ENCODE data around the gene BEAN1.

BEAN1 gene

DNA sequence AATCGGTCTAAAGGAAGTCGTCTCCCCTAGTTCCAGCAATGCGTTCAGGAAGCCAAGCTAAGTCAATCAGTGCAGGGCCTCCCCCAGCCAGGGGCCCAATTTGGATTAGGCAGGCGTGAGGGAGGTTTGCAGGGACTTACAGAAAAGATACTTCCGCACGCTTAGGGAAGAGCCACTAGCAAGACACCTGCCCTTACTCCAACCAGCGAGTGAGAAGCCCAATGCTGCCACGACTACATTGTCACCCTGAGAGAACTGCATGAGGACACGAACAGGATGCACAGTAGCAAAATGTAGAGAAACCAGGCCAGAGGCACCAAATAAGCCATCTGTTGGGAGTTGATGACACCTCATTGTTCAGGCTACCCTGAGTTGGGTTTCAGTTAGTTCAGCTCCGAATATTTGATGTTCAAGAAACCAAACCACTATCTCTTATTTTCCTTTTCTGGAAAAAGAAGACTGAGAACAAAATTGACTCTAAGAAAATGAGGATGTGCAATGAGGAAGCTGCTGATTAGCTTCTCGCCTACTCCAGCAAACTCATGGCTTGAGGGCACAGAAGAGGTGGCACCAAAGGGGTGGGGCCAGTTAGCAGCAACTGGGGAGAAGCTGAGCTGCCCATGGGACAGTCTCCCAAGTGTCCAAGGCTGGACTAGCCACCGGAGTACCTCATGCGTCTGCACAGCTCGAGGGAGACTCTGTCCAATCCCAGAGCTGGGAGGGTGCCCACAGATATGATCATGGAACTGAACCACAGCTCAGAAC lies 93.5 kb downstream of the BEAN1 start:
- no peak for DNase-seq (ENCODE audit: low read depth in 2 of 2)

DNA sequence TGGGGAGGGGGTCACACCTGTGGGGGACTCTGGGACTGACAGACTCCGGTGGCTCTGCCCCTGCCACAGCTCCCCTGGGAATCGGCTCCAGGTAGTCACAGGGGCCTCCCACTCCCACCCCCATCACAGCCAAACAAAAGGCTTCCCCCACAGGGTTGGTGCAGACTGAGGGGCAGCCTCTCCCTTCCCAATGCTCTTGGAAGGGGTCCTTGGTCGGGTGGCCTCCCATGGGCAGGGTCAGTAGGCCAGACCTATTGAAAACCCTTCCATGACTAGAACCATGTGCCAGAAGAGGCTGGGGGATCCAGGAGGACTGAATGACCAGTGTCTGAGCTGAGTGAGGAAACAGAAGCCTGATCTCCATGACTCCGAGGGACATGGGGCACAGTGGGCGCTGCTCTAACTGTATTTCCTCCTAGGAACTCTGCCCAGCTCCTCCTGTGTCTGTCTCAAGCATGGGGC lies 94.2 kb downstream of the BEAN1 start:
- DNase-seq (ENCODE audit: low read depth in 2 of 2) = no peak

DNA sequence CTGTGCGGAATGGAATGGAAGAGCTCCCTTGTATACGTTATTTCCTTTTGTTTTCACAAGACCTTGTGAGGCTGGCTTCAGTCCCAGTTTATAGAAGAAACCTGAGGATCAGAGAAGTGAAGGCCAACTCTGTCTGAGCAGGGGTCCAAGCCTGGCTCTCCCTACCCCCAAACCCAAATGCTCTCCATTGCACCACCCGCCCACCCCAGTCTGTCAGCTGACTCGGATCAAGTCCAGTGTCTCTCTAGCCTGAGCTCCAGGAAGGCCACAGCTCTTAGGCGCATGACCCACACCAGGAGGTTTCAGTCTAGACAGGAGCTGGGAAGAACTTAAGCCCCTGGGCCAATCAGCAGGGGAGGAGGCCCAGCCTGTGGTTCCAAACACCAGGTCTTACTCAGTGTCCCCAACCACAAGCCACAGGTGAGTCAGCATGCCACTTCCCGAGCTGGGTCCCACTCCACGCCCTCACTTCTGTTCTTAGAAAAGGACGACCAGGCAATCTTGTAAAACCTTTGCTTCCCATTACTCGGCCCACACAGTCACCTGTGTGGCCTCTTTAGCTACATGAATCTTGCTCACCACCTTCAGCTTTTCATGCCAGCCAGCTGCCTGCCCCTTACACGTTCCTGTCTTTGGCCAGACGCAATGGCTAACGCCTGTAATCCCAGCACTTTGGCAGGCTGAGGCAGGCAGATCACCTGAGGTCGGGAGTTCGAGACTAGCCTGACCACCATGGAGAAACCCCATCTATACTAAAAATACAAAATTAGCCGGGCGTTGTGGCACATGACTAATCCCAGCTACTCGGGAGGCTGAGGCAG lies 95.1 kb downstream of the BEAN1 start:
- DNase-seq (ENCODE audit: low read depth in 2 of 2) = no peak

DNA sequence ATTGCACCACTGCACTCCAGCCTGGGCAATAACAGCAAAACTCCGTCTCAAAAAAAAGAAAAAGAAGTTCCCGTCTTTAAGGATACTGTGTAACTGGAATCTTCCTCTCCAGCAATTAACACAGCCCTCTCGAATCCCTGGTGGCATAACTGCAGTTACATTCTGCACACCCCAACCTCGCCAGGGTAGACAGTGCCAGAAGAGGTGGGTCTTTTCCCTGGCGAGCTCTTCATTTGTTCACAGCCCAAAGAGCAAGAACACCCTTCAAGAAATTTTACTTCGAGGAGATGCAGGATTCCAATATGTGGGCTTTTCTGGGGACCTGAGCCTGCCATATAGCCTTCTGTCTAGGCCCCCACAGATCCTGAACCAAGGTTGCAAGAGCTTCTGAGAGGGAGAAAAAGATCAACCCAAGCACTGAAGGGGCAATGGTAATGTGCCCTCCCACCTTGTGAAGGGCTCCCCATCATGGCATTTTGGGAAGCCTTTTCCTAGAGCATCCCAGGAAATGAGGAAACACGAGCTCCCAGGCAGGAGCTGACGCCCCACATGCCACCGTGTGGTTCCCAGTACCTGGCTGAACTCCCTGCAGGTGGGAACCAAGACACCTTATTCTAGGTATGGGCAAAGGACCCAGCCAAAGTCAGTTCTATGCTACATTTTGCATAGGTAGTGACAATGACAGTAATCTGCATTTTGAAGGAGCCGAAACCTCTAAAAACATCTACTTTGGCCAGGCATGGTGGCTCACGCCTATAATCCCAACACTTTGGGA lies 95.9 kb downstream of the BEAN1 start:
- no peak for DNase-seq (ENCODE audit: low read depth in 2 of 2)

DNA sequence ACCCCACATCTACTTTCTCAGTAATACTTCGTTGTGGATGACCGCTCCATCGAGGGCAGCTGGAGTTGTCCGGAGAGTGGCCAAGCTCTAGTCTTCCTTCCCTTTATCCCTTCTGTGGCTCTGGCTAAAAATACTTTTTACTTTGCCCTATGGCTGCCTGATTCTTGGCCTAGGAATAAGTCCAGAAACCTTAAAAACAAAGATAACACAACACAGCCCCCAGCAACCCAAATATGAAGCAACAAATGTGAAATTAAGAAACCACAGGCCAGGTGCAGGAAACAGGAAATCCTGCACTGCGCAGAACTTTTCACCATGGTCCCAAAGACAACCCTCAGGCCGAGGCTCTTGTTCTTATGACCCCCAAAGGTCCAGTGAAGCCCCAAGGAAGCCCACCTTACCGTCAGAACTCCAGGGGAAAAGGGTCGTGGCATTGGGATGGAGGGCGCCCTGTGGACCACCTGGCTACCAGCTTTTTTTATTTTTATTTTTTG lies 96.8 kb downstream of the BEAN1 start:
- DNase-seq (ENCODE audit: low read depth in 2 of 2) = no peak

DNA sequence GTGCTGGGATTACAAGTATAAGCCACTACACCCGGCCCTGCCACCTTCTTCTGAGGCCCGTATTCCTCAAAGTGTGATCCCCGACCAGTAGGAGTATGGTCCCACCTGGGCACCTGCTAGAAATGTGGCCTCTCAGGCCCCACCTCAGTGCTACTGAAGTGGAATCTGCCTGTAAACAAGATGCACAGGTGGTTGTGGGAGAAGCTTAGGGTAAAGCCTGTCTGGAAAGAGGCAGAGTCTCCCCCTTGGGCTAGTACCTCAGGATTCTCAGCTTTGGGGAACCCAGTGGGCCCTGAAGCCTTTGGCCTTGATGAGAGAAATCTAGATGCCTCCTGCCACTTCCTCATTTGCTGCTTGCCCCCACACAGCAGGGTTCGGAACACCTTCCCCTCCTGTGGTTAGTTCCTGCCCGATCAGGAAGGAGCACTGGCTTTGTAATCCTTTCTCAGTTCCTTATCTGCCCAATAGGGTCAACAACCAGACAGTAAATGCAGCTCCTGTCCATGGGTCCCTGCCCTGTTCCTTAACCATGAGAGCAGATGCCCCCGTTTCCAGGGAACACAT lies 97.6 kb downstream of the BEAN1 start:
- DNase-seq (ENCODE audit: low read depth in 2 of 2) = no peak

DNA sequence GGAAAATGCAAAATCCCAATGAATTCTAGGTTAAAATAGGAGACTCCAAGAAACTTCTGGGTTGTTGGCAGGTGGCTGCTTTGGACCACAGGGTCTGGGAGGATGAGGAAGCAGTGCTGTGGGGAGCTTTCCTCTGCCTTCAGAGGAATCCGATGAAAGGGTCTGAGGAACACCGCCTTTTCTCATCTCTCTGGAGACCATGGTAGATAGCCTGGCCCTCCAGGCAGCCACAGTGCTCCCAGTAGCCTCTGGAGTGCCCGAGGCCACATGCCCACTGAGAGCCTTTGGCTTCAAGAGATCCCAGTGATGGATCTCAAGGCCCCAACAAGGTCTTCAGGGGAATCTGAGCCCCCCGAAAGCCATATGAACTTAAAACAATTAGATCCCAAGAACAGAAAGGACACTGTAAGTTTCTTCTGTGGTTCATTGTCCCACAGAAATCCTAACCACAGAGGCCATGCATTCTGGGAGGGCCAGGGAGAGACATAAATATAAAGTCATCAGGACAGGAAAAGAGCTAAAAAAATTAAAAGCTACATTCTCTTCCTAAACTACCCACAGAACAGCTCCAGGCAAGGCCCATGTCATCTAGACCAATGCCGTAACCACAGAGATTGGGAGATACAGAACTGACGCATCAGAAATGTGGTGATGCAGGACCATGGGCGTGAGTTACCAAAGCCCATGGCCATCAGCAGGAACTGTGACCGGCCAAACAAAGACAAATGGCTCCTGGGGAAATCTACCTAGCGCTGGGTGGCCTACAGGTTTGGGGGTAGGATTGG lies 98.5 kb downstream of the BEAN1 start:
- DNase-seq (ENCODE audit: low read depth in 2 of 2) = no peak

DNA sequence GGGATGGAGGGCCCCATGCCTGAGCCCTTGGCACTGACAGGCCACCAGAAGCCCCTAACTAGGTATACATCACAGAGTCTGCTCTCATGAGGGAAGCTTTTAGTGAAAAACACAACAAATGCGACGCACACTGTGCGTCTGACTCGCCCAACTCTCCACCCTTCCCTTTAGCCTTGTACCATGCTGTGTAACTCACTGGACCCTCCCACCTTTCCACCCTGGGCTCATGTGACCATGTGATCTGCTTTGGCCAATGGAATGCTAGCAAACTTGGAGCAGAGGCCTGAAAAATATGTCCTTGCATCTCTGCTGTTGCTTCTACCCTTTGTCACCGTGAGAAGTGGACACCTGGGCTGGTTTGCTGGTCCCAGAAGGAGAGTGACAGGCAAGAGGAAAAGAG lies 101.2 kb downstream of the BEAN1 start:
- DNase-seq (ENCODE audit: low read depth in 2 of 2) = no peak

DNA sequence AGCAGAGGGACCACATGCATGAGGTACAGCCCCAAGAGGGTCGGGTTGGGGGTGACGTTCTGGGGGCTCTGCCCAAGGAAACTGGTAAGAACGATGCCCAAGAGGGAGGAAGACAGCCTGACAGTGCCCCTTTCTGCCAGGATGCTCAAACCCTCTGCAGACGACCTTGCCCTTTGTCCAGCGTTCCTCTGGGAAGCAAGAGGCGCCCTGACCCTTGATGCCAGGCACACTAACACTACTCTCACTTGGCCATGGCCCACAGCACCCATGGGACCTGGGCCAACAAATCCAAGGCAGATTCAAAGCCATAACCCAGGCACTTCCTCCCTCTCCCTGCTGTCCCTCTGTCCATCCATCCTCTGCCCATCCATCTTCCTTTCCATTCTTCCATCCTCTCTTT lies 102.4 kb downstream of the BEAN1 start:
- no peak for DNase-seq (ENCODE audit: low read depth in 2 of 2)

All from fibroblast of skin of left quadriceps (primary cell).